SU-DHL-6 (cell line): ENCODE data around the gene CUZD1.

Source experiments
- H2AFZ ChIP-seq: fragments of 200-600 bp; sonication (generic); 2 replicates; pipeline ENCODE4 v1.6.1; 2014; ENCODE audit warnings: low read depth, mild to moderate bottlenecking, moderate library complexity, mixed read lengths, antibody characterized with exemption, low read length; ENCODE audit not compliant: severe bottlenecking
- H3F3A ChIP-seq: fragments of 200-600 bp; shearing (Covaris generic); 2 replicates; pipeline ENCODE4 v1.6.0; 2016; ENCODE audit warnings: antibody characterized with exemption, mild to moderate bottlenecking; ENCODE audit not compliant: insufficient read depth
- H3K27ac ChIP-seq: fragments of 200-600 bp; sonication (generic); 2 replicates; pipeline ENCODE4 v1.5.1; 2016; ENCODE audit warnings: low read depth, mild to moderate bottlenecking, low read length, moderate library complexity, mixed read lengths
- H3K27me3 ChIP-seq: fragments of 200-600 bp; sonication (generic), shearing (Covaris generic); 2 replicates; pipeline ENCODE4 v1.6.0; 2014; ENCODE audit warnings: mild to moderate bottlenecking, low read length
- H3K36me3 ChIP-seq: fragments of 200-600 bp; sonication (generic); 2 replicates; pipeline ENCODE4 v1.6.1; 2014; ENCODE audit warnings: mild to moderate bottlenecking, low read length, mixed read lengths
- H3K4me2 ChIP-seq: fragments of 300-600, 200-600 bp; shearing (Covaris generic), sonication (generic); 2 replicates; pipeline ENCODE4 v1.6.0; 2014; ENCODE audit warnings: low read length, low read depth, mild to moderate bottlenecking; ENCODE audit not compliant: poor library complexity, severe bottlenecking
- H3K4me3 ChIP-seq: fragments of 200-600 bp; sonication (generic); 2 replicates; pipeline ENCODE4 v1.5.1; 2014; ENCODE audit warnings: antibody characterized with exemption, low read length, mild to moderate bottlenecking, mixed read lengths; ENCODE audit not compliant: insufficient read depth, poor library complexity, severe bottlenecking
- H3K79me2 ChIP-seq: fragments of 200-600 bp; sonication (generic); 2 replicates; pipeline ENCODE4 v1.6.1; 2014; ENCODE audit warnings: mild to moderate bottlenecking, low read length, moderate library complexity; ENCODE audit not compliant: insufficient read depth
- H3K9ac ChIP-seq: fragments of 200-600 bp; sonication (generic); 2 replicates; pipeline ENCODE4 v1.7.0; 2014; ENCODE audit warnings: mild to moderate bottlenecking, low read length
- H3K9me2 ChIP-seq: fragments of 200-600 bp; sonication (generic); replicated peaks from 2 replicates; pipeline ENCODE4 v1.6.1; 2014; ENCODE audit warnings: low read length; ENCODE audit not compliant: insufficient read depth
- H3K9me3 ChIP-seq: fragments of 200-600 bp; sonication (generic); 2 replicates; pipeline ENCODE4 v1.6.1; 2014; ENCODE audit warnings: low read length, mixed read lengths; ENCODE audit not compliant: insufficient read depth
- H4K20me1 ChIP-seq: fragments of 200-600 bp; sonication (generic); 2 replicates; pipeline ENCODE4 v1.6.1; 2014; ENCODE audit warnings: low read depth, mild to moderate bottlenecking, antibody characterized with exemption, low read length, moderate library complexity, mixed read lengths
- CTCF ChIP-seq: fragments of 200-600 bp; sonication (generic); IDR thresholded peaks from one replicate; pipeline ENCODE4 v1.5.1; 2017; ENCODE audit warnings: antibody characterized with exemption, mild to moderate bottlenecking, low read length, moderate library complexity; ENCODE audit not compliant: insufficient read depth, poor library complexity, severe bottlenecking
- EZH2phosphoT487 ChIP-seq: fragments of 200-600 bp; sonication (generic), shearing (Covaris generic); conservative IDR thresholded peaks from 2 replicates; pipeline ENCODE4 v1.6.1; 2018; ENCODE audit warnings: mild to moderate bottlenecking, antibody characterized with exemption, low read length, moderate library complexity, mixed read lengths

The CUZD1 gene

GRCh38 chr10:122802282-122802681, 43.4 kb downstream of the CUZD1 start:
- Histone ChIP-seq H3K4me3 (no peak overlapping the region), H2AFZ (no peak overlapping the region), H3K27ac (no peak overlapping the region), H3F3A (no peaks in the 10 kb centered on the region), H3K9ac (no peak overlapping the region), H3K27me3 (no peaks in the 10 kb centered on the region), H3K36me3 (no peaks in the 10 kb centered on the region), H3K4me2 (no peak overlapping the region), H3K9me2 (no peaks in the 10 kb centered on the region), H3K9me3 (no peaks in the 10 kb centered on the region), H4K20me1 (no peaks in the 10 kb centered on the region), H3K79me2 (no peaks in the 10 kb centered on the region)
- TF ChIP-seq EZH2phosphoT487: no peak
- TF ChIP-seq CTCF: no peak

DNA sequence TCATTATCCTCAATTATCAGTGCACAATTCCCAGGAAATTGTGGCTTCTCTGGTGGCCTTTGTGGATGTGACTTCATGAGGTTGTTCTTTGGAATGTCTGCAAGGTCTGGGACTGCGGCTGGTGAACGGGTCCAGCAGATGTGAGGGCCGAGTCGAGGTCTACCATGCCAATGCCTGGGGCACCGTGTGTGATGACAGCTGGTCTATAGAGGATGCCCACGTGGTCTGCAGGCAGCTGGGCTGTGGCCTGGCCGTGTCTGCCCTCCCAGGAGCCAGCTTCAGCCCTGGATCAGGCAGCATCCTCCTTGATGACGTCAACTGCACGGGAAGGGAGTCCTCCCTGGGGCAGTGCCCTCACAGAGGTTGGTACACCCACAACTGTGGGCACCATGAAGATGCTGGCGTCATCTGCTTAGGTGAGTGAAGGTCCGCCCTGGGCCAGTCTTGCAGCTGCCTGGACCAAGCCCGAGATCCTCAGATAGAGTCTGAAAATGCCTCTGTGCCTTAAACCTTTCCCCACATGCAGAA, 46.9 kb downstream of the CUZD1 start:
- no peaks in the 10 kb centered on the region for H3K36me3 ChIP-seq

GRCh38 chr10:122796796-122797195, 48.9 kb downstream of the CUZD1 start:
- TF ChIP-seq EZH2phosphoT487 (no peak), CTCF (no peak)
- Histone ChIP-seq H3K4me3 (no peak overlapping the region), H3K9me2 (no peaks in the 10 kb centered on the region), H2AFZ (no peak overlapping the region), H3K27me3 (no peaks in the 10 kb centered on the region), H3K79me2 (no peaks in the 10 kb centered on the region), H3K4me2 (no peak overlapping the region), H4K20me1 (no peaks in the 10 kb centered on the region), H3K9me3 (no peaks in the 10 kb centered on the region), H3K9ac (no peak overlapping the region), H3K36me3 (no peaks in the 10 kb centered on the region), H3F3A (no peaks in the 10 kb centered on the region), H3K27ac (no peak overlapping the region)

More for the DNA sequence above, 46.9 kb downstream of the CUZD1 start:
- H3K79me2 ChIP-seq: no peaks in the 10 kb centered on the region
- no peak overlapping the region for H3K27ac ChIP-seq
- no peak overlapping the region for H3K4me3 ChIP-seq
- H3K9me3 ChIP-seq: no peaks in the 10 kb centered on the region
- no peak overlapping the region for H3K9ac ChIP-seq
- TF ChIP-seq CTCF: no peak
- TF ChIP-seq EZH2phosphoT487: no peak
- H3K27me3 ChIP-seq: no peaks in the 10 kb centered on the region
- H3K4me2 ChIP-seq: no peak overlapping the region
- no peaks in the 10 kb centered on the region for H3K9me2 ChIP-seq
- no peaks in the 10 kb centered on the region for H3F3A ChIP-seq
- no peak overlapping the region for H2AFZ ChIP-seq
- H4K20me1 ChIP-seq: no peaks in the 10 kb centered on the region
